Keratinocyte (primary cell): Measurements from ENCODE around the gene PTPRN2.

Experiments used
- CTCF ChIP-seq, 3 experiments: IDR thresholded peaks in 1 of 3; conservative IDR thresholded peaks in 1 of 3; optimal IDR thresholded peaks in 1 of 3; 2 replicates in 2 of 3; 3 replicates in 1 of 3; pipeline versions ENCODE3 to v1.5.1; 2011; ENCODE audit warnings: low read length in 3 of 3, mild to moderate bottlenecking in 3 of 3, moderate library complexity in 2 of 3, control low read depth in 1 of 3, inconsistent platforms in 1 of 3; ENCODE audit not compliant: insufficient read depth in 2 of 3; ENCODE audit errors: extremely low read depth in 1 of 3
- EZH2 ChIP-seq: IDR thresholded peaks from one replicate; pipeline ENCODE4 v1.6.1; 2012; ENCODE audit warnings: inconsistent platforms, mild to moderate bottlenecking, low read length, moderate library complexity

GRCh38 chr7:157941210-157941609, 646.4 kb downstream of the PTPRN2 start:
- TF ChIP-seq CTCF (optimal IDR thresholded peaks at IDR 0.05 in 1 of 3, IDR thresholded peaks at IDR 0.05 in 1 of 3, conservative IDR thresholded peaks at IDR 0.05 in 1 of 3; ENCODE audit: extremely low read depth in 1 of 3, insufficient read depth in 2 of 3, low read length in 3 of 3) (no peak), EZH2 (no peak)
